ENCODE data around the gene MMRN1.

MMRN1 gene

DNA sequence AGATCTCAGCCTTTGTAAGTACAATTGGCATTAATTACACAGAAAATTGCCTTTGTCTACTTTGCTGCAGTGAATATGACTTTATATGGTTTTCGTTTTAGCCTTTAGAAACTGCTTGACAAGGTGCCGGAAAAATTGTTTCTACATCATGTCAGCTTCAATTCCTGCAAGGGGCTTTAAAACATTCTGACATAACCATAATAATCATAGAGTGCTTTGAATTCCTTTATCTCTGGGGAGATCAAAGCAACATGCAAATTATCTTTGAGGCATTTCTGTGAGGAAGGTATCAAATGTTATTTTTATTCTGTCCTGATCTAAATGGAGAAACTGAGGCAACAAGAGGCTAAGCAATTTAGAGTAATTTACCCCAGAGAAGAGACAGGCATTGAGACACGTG is 57.8 kb downstream of the MMRN1 start:
- H3K4me3 ChIP-seq (replicated peaks; ENCODE audit: low read depth, low read length): no peak overlapping the region
- TF ChIP-seq, protein P1, sequence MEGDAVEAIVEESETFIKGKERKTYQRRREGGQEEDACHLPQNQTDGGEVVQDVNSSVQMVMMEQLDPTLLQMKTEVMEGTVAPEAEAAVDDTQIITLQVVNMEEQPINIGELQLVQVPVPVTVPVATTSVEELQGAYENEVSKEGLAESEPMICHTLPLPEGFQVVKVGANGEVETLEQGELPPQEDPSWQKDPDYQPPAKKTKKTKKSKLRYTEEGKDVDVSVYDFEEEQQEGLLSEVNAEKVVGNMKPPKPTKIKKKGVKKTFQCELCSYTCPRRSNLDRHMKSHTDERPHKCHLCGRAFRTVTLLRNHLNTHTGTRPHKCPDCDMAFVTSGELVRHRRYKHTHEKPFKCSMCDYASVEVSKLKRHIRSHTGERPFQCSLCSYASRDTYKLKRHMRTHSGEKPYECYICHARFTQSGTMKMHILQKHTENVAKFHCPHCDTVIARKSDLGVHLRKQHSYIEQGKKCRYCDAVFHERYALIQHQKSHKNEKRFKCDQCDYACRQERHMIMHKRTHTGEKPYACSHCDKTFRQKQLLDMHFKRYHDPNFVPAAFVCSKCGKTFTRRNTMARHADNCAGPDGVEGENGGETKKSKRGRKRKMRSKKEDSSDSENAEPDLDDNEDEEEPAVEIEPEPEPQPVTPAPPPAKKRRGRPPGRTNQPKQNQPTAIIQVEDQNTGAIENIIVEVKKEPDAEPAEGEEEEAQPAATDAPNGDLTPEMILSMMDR (IDR thresholded peaks at IDR 0.05; ENCODE audit: low read length, missing control alignments): no peak
- DNase-seq (ENCODE audit: low read depth): no peak

DNA sequence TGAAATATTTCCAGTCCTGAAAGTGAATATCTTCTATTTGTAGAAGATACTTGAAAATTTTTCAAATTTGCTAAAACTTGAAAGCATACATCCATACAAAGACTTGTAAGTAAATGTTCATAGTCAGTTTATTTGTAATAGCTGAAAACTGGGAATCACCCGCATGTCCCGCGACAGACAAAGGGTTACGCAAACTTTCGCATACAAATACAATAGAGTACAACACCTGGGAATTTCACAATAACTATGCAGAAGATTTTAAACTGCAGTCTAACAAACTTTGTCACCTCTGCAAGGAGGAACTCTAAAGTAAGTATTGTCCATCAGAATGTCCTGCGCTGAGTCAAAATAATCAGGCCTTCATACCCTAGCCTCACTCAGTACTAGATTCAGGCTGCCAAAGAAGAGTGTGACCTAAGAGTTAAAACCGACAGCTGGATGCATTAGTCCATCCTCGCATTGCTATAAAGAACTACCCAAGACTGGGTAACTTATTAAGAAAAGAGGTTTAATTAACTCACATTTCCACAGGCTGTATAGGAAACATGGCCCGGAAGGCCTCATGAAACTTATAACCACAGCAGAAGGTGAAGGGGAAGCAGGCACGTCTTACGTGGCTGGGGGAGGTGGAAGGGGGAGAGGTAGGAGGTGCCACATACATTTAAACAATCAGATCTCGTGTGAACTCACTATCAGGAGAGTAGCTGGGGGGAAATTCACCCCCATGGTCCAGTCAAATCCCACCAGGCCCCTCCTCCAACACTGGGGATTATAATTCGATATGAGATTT is 60.4 kb downstream of the MMRN1 start:
- TF ChIP-seq, protein P1 (IDR thresholded peaks at IDR 0.05; ENCODE audit: low read length, missing control alignments): no peak
- no peak for DNase-seq (ENCODE audit: low read depth)
- H3K4me3 ChIP-seq (replicated peaks; ENCODE audit: low read depth, low read length): no peak overlapping the region

DNA sequence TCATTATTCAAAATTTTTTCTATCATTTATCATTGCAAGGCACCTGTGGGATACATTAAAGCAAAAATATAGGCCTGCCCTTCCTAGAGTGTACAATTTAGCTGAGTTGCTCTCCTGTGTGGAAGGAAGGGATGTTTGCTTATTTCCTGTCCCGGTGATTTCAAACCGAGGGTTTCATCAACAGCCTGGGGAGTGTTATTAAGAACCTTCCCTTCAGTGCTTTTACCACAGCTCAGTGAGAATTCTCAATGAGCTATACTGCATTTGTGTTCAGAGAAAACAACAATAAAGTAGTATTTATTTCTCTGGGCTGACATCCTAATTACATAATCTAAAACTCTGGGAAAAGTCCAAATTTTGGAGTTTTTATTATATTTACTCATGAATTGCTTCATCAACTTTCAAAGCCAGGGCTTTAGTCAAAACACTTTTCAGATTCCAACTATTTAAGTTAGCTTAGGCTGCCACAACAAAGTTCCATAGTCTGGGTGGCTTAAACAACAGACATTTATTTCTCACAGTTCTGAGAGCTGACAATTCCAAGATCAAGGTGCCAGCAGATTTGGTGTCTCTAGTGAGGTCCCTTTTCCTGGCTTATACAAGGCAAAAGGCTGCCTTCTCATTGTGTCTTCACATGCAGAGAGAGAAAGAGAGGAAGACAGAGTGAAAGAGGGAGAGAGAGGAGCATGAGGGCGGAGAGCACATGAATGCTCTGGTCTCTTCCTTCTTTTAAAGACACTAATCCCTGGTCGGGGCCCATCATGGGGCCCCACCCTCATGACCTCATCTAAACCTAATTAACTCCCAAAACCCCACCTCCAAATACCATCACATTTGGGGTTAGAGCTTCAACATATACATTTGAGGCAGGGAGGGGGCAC is 62.6 kb downstream of the MMRN1 start:
- TF ChIP-seq, protein P1 (IDR thresholded peaks at IDR 0.05; ENCODE audit: low read length, missing control alignments): no peak
- no peak for DNase-seq (ENCODE audit: low read depth)
- H3K4me3 ChIP-seq (replicated peaks; ENCODE audit: low read depth, low read length): no peak overlapping the region

DNA sequence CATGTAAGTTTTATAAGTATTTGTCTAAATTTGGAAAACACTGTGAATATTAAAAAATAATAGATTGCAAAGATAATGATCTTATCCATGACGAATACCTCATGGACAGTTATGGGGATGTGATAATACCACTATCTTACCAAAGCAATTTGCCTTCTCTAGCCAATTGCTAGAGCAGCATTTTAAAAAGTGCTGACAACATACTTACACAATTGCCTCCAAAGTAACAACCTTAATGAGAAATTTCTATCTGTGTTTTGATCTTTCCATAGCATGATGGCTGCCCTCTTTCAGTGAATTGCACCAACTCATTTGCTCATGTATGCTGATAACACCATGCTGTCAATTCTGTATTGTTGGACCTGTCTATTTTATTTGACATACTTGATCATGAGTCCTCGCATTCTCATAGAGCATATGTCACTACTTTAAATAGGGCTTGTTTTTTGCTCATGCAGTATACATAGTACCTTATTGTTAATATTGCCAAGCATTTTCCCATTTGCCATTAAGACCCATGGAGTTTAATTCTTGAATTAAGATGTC is 87.2 kb downstream of the MMRN1 start:
- no peak for DNase-seq (ENCODE audit: low read depth)
- H3K4me3 ChIP-seq (replicated peaks; ENCODE audit: low read depth, low read length): no peak overlapping the region
- TF ChIP-seq, protein P1 (IDR thresholded peaks at IDR 0.05; ENCODE audit: low read length, missing control alignments): no peak

DNA sequence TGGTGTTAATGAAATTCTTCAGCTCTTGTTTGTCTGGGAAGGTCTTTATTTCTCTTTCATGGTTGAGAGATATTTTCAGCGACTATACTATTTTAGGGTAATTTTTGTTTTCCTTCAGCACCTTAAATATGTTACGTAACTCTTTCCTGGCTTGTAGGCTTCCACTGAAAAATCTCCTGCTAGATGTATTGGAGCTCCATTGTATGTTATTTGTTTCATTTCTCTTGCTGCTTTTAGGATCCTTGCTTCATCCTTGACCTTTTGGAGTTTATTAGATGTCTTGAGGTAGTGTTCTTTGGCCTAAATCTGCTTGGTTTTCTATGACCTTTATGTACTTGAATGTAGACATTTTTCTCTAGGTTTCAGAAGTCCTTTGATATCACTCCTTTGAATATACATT is 93.6 kb downstream of the MMRN1 start:
- H3K4me3 ChIP-seq (replicated peaks; ENCODE audit: low read depth, low read length): no peak overlapping the region
- DNase-seq (ENCODE audit: low read depth): no peak
- TF ChIP-seq, protein P1 (IDR thresholded peaks at IDR 0.05; ENCODE audit: low read length, missing control alignments): no peak

DNA sequence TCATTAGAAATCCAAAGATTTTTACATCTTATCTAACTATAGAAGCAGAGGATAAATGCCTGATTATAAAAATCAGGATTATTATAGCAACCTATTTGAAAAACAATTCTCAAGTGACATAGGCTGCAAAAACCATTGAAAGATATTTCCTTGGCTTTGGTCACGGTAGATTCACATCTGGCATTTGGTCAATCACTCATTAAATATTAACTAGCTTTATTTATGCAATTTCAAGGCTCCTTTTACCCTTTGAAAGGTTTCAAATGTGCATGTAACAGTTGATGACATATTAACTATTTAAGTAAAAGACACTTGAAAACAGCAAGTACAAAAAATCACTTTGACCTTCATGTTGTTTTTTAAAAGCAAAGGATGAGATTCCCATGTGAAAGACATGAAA is 98.1 kb downstream of the MMRN1 start:
- no peak for DNase-seq (ENCODE audit: low read depth)
- no peak overlapping the region for H3K4me3 ChIP-seq (replicated peaks; ENCODE audit: low read depth, low read length)
- TF ChIP-seq, protein P1 (IDR thresholded peaks at IDR 0.05; ENCODE audit: low read length, missing control alignments): no peak
